GM18507 (cell line): ENCODE measurements around the gene SSTR3.
"Not testable (repeated sequence)": the region's sequence is repeated elsewhere in the genome, so short reads cannot be mapped to it uniquely, and the experiment has no call there.

Experiments
- DNase-seq: peaks from one replicate; pipeline ENCODE4 v3.0.0; 2011; ENCODE audit warnings: low read depth; ENCODE audit not compliant: insufficient read length; ENCODE audit errors: extremely low spot score
- FAIRE-seq: peaks from 2 replicates; lab custom pipeline; 2011; peaks lifted over from hg19 to GRCh38; lab: Jason Lieb, UNC

Gene SSTR3

DNA sequence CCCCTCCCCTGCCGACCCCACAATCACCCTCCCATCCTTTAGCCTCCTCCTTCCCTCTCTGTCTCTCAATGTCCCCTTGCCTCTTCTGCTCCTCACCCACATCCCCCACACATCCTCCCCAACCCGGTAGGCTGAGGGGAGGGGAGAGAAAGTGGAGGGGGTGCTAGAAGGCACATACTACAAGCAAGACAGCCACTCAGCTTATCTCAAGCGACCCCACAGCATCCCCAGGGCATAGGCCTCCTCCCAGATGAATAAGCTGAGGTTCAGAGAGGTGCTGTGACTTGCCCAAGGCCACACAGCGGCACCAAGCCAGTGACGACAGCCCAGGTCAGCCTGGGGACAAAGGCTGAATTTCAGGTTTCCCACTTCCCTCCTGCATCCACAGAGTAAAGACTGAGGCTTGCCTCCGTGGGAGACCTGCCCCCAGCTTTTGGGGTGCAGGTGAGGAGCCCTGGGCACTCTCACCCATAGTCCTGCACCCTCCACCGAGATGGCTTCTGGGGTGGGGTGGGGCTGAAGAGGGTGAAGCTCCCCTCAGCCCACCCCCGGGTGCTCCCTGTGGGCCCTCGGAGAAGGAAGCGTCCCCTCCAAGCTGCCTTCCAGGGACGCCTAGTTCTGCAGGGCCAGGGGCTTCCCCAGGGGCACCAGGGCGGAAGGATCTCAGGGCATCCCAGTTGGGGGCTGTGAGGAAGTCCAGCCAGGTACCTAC lies 31.3 kb upstream of the SSTR3 start:
- no peak for FAIRE-seq
- DNase-seq = no peak

DNA sequence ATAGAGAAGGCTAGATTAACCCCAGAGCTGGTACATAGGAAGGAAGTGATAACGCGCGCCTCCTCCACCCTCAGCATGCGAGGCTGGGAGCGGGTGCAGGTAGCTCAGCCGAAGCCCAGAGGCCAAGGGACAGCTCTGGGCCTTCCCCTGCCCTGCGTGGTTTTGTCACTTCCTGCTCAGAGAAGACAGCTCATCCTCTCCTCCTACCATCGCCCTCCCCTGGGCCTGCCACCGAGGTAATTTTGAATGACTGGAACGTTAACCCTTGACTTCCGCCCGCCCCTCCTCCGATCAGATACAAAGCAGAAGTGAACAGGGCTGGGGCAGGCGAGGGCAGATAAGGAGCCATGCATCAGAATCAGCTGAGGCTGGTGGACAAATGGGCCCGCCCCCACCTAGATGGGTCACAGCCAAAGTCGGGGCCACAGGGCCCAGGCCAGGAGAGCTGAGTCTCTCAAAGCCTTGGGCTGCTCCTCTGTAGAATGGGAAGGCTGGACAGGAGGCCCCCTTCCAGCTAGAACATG lies 30.2 kb upstream of the SSTR3 start:
- FAIRE-seq (peak; percentile 100), DNase-seq (peak; percentile 70)

DNA sequence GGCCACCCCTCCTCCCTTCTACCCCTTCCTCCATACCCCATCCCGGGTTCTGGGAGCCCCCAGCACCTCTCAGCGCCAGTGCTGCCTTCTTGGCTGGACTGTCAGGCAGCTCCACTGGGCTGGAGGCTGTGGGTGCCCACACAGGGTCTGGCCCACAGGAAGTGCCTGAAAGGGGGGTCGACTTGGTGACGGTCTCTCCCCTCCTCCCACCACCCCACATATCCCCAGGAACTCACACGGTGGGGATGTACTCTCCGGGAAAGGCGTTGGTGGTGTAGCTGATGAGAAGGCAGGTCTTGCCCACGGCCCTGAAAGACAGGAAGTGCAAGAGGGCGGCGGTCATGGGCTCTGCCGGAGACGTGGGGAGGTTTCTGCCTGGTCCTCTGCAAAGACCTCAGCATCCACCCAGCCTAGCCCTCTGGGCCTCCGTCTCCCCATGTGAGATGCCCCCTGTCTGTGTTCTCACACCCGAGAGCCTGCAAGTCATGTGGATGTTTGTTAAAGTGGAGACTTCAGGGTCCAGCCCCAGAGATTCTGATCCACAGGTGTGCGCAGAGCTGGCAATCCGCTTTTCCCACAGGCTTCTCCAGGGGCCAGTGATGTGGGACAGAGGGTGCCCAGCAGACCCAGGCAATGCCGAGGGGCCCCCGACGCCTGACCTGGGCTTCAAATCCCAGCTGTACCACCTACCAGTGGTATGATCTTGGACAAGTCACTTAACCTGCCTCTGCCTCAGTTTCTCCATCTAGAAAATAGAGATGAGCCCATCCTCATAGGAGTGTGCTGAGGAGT lies 29.3 kb upstream of the SSTR3 start:
- DNase-seq = no peak
- peak; percentile 89 for FAIRE-seq

DNA sequence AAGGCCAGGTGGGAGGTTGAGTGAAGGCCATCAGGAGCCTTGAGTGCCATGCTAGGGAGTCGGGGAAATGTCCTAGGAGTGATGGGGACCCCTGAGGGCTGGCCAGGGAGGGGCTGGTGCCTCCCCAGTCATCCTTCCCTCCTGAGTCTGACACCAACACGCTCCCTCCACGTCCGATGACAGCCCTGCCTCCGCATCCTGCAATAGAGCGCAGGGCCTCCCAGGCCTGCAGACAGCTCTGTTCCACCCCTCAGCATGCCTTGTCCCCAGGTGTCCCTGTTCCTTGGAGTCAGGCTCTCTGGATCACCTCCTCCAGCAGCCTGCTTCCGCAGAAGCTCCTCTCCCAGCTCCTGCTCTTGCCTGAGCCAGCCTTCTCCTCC lies 28.7 kb upstream of the SSTR3 start:
- DNase-seq (no peak), FAIRE-seq (no peak)

DNA sequence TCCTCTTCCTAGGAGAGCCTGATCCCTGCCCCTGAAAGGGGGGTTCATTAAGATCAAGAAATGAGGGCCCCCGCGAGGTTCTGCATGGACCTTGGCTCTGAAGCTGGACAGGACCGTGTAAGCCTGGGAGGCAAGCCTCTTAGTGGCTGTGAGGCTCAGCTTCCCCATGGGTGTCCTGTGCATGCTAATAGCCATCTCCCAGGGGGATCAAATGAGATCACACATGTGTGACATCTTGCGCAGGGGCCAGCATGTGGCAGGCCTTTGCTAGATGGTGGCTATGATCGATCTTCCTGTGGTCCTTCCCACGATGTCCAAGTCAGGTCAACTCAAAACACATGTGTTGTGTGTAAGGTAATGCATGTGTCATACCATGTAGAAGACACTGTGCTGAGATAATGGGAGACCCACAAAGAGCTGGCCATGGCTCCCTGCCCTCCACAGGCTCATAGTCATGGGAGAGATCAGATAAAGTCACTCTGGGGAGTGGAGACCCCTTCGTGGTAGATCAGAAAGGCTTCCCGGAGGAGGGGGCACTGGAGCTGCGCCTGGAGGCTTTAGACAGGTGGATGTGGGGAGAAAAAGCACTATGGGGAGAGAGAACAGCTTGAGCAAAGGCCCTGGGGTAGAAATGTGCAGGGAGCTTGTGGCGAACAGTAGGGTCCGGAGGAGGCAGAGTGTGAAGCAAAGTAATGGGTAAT lies 28.1 kb upstream of the SSTR3 start:
- FAIRE-seq = no peak
- DNase-seq = no peak

DNA sequence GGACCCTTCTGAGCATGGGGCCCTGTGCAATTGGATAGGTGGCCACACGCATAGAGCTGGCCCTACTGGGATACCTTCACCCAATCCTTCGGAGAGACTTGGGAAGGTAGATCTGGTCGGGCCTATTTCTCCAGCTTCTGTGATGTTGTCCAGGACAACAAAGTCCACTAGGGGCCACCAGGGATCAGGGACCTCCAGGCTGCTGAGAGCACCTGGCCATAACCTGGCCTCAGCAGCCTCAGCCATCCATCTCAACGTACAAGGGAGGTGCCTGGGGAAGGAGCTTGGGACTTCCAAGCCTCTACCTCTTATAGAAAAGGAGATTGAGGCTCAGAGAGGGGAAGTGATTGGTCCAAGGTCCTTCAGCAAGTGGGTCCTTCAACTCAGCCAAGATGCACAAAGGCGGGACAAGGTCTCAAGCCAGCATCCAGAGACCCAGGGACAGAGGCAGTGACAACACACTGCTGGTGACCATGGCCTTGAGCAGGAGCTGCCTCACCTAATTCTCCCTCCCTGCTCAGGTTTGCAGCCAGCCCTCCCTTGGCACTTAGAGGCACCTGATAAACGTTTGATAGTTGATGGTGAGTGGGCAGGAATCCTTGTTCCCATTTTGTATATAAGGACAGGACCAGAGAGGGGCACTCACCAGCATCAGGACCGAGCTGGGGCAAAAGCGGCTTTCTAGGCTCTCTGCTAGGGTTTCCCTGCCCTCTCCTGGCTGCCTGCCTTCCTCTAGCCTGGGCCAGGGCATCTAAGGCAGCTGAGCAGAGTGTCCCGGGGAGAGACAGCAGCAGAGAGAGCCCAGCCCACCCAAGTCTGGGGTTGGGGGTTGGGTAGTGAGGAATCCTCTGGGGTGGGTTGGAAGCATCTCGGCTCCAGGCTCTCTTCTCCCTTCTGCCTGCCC lies 27.3 kb upstream of the SSTR3 start:
- no peak for FAIRE-seq
- DNase-seq = no peak

DNA sequence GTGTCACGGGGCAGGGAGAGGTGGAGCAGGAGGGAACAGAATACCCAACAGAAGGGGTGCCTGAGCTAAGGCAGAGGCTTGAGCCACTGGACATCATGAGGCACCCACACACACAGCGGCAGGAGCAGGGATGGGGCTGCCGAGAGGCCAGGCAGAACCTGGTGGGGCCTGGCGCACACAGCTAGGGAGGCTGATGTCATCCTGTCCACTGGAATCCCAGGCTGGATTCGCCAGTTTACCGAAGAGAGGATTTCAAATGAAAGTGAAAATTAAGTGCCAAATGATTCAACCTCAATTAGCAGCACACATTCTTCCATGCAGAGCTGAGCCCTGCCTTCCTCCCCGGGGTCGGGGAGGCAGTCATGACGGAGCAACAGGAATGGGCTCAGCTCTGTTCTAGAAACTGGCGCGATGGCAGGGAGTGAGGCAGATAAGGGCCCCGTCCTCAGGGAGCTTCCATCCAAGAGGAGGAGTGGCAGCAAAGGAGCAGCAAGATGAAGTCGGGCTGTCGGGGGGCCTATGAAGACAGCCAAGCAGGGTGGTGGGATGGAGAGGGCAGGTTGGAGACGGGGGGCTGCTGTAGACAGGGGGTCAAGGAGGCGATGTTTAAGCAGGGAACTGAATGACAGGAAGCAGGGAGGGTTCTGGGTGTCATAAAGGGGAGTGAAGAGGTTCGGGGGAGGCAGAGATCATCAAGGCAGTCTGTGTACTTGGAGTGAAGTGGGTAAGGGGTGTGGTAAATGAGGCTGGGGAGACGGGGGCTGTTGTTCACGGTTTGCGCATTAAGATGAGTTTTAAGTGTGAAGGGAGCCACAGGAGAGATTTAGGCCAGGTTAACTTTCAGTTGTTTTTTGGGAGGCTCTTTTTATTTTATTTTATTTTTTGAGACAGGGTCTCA lies 25.3 kb upstream of the SSTR3 start:
- FAIRE-seq (no peak), DNase-seq (no peak)

DNA sequence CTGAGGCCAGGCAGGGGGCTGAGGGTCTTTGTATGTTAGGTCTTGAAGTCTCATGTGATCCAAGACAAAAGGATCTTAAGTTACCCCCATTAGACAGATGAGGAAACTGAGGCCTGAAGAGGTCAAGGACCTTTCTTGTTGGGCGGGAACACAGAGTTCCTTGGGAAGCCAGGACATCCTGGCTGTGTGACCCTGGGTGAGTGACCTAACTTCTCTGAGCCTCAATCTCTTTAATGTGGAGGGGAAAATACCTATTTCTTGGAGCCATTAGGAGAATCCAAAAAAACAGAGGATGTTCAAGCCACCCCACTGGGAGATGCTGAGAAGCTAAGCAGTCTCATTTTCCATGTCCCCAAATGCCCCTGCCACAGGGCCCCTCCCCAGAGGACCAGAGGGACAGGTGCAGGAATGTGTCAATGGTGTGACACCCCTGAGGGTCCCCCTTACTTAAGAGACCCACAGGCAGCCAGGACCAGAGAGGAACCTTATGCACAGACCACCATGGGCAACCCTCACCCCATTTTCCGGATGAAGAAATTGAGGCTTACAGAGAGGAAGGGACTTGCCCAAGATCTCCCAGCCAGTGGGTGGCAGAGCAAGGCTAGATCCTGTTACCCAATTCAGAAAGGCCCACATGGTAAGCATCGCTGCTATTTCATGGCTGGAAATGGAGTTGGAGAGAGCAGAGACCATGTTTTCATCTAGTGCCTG lies 23.8 kb upstream of the SSTR3 start:
- FAIRE-seq (peak; percentile 29), DNase-seq (no peak)

DNA sequence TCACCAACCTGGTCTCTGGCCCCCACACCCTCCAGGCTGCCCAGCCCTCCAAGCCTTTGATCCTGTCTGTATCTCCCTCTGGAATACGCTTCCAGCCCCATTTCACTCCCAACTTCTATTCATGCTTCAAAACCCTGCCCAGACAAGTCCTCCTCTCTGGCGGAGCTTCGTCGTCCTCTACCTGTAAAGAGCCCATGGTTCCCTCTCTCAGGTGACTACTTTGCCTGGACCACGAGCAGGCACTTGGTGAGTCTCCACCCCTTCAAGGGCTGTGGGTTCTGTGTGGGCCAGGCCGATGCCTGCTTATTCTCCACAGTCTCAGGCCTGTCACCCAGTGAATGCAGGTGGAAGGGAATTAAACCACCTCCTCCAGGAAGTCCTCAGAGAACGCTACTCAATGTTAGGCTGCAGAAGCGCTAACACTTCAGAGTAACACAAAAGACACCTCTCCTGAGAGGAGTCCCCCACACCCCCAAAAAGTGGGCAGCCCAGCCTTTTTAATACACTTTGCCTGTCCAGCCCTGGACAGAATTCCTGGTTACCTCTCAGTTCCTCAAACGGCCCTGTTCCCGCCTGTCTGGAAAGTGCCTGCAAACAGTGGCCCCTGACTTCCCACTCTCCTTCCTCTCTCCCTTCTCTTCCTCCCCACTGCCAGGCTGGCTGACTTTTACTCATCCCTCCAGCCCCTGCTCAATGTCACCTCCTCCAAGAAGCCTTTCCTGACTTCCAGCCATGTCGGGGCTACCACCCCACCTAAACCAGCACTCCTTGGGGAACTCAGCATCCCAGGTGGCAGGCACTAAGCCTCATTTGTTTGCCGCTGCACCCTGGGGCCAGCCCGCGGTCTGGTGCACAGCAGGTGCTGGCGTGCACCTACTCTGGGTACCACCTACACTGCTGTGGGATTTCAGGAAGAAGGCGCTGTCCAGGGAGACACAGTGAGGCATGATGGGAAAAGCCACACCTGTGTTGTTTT lies 22.7 kb upstream of the SSTR3 start:
- FAIRE-seq (no peak), DNase-seq (no peak)

DNA sequence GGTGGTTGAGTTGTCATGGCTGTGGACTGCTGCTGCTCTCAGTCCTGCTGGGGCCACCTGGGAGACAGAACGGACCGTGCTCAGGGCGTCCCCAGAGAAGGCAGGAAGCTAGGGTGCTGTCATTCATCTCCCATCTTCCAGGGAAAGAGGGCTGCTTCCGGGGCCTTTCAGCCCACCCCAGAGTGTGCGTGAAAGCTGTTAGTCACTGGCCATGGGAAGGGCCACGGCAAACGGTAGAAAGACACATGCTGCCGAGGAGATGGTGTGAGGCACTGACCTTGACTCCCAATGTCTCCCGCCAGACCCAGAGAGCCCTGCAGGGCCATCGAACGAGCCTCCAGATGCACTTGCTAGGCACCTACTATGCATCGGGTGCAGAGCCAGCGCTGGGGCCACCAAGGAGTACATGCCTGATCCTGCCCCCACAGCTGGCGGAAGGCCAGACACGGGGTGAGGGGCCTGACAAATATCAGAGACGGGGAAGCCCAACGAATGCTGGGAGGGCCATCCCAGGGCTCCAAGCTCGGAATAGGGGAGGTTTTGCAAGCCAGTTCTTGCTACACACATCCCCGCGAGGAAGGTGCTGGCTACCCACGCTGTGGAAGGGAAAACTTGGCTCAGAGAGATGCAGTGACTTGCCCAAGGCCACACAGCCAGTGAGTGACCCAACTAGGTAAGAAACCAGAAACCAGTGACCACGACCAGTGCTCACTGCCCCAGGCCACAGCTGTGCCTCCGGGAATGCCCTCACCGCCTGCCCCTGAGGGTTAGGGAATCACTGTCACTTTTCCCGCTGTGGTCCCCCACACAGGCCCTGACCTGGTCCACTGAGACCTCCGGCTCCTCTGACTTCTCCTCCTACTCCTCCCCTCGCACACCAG lies 21.7 kb upstream of the SSTR3 start:
- FAIRE-seq = no peak
- no peak for DNase-seq

DNA sequence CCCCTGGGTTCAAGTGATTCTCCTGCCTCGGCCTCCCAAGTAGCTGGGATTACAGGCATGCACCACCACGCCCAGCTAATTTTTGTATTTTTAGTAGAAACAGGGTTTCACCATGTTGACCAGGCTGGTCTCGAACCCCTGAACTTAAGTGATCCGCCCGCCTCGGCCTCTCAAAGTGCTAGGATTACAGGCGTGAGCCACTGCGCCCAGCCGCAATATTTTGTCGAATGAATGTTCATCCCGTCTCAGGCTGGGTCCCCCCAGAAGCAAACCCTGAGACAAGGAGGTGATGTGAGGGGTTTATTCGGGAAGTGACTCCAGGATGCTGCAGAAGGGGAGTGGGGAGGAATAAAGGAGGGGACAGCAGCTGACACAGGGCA lies 21.1 kb upstream of the SSTR3 start:
- FAIRE-seq, DNase-seq: not testable (repeated sequence)

DNA sequence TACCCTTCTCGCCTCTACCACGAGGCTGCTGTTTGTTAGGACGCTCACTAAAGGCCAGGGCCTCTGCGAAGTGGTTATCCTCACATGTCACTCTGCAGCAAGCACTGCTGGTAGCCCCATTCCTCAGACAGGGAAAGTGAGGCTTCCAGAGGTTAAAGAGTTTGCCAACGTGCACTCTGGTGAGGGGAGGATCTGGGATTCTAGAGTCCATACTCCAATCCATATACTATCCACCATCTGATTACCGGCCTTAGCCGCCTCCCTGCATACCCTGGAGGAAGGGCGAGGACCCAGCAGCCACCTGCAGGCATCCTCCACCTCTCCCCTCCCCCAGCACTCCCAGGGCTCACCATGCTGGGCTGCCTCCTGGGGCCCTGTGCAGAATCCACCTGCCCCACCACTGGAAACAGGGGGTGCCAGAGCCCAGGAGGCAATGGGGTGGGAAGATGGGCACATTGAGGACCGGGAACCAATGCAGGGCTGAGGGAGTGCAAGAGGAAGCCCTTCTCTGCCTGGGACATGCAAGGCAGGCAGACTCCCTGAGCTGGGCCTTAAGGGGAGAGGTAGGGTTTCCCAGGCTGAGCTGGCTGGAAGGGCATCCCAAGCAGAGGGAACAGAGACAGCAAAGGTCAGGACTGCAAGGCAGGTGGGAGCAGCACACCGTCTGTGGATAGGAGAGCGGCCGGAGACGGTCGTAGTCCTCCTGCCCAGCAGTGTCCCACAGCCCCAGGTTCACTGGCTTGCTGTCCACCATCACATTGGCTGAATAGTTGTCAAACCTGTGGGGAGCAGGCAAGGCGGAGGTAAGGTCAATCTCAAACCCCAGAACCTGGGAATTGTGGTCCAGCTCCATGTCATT lies 20.1 kb upstream of the SSTR3 start:
- FAIRE-seq (no peak), DNase-seq (no peak)

DNA sequence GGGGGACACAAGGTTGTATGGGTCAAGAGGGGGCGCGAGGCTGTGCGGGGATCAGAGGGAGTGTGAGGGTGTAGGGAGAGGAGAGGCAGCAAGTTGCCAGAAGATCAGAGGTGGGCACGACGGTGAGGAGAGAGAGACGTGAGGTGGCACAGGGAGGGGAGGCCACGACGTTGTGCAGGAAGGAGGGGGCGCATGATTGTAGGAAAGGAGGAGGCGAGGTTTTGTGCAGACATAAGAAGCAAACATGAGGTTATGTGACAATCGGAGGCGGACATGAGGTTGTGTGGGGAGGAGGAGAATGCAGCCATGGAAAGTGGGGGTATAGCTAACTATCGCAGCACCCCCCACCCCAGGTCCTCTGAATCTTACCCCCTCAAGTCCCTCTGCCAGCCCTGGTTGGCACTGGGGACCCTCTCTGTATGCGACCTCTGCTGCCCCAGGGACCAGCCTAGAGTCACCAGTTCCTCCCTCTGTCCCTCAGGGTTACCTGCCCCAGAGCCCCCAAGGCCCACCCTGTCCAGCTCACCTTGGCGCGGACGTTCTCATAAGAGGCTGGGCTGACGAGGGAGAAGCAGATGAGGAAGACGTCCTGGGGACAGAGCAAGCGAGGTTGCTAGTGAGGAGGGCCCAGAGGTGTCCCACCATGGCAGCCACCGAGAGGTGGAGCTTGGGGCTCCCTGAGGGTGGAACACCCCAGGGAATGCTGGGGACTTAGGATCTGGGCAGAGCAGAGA lies 19.3 kb upstream of the SSTR3 start:
- DNase-seq = no peak
- no peak for FAIRE-seq

DNA sequence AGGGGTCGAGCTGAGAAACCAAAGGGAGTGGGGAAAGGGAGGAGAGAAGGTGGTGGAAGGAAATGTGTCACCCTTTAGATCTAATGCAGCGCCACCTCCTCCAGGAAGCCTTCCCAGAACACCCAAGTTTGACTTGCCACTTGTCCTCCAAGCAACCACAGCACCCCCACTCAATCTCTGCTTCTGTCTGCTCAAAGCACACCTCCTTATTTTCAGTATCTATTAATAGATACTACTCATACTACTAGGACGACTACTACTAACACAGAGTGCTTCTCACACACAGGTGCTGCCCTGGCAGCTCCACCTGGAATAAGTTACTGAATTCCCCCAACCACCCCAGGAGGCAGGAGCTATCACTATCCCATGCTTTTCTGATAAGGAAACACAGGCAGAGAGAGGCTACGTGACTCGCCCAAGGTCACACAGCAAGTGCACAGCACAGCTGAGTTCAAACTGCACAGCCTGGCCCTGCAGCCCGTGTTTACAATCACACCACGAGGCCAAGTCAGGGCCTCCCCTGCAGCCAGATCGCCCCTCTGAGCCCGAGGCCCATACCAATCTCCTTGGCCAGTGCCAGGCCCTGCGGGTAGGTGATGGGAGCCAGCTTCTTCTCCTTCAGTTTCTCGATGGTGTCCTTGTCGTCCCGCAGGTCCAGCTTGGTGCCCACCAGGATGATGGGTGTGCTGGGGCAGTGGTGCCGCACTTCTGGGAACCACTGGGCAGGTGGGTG lies 18.6 kb upstream of the SSTR3 start:
- DNase-seq = no peak
- FAIRE-seq = no peak
